HG02852 (cell line): ENCODE measurements around the gene OR8B12.
"Not testable (repeated sequence)": the region's sequence is repeated elsewhere in the genome, so short reads cannot be mapped to it uniquely, and the experiment has no call there.

Experiments used
- ATAC-seq: cut with Tn5 transposase; IDR thresholded peaks from one replicate; pipeline ENCODE4 v1.9.1; 2021; ENCODE audit warnings: mild to moderate bottlenecking, moderate library complexity; ENCODE audit not compliant: unreplicated experiment

OR8B12 gene

GRCh38 chr11:124533626-124534025, 9.8 kb downstream of the OR8B12 start:
- no peak for ATAC-seq

GRCh38 chr11:124520550-124520854, 23.0 kb downstream of the OR8B12 start:
- no peak for ATAC-seq

- ATAC-seq: no peak
Measured at GRCh38 chr11:124519850-124520549, 23.5 kb downstream of the OR8B12 start.

- ATAC-seq: no peak
Measured at GRCh38 chr11:124518989-124519451, 24.4 kb downstream of the OR8B12 start.

- ATAC-seq: no peak
Measured at GRCh38 chr11:124517314-124517713, 26.1 kb downstream of the OR8B12 start.

GRCh38 chr11:124514675-124515074, 28.8 kb downstream of the OR8B12 start:
- ATAC-seq: not testable (repeated sequence)

GRCh38 chr11:124514131-124514530, 29.3 kb downstream of the OR8B12 start:
- ATAC-seq: no peak

GRCh38 chr11:124511745-124512144, 31.7 kb downstream of the OR8B12 start:
- ATAC-seq: no peak

- no peak for ATAC-seq
Measured at GRCh38 chr11:124510279-124510678, 33.2 kb downstream of the OR8B12 start.

- no peak for ATAC-seq
Measured at GRCh38 chr11:124499711-124500110, 43.7 kb downstream of the OR8B12 start.

GRCh38 chr11:124493016-124493655, 50.3 kb downstream of the OR8B12 start:
- no peak for ATAC-seq
